ENCODE measurements around the gene PAFAH1B2. TPM values are rescaled to one million over a fixed set of nuclear protein-coding genes. Genes with fewer than 3 reads are reported as not detected.
A peak's percentile ranks its signal among the peaks of the same experiment; 100 is the strongest.

PAFAH1B2 gene
- 10 to 100 TPM; 54.5 to 66.4 TPM for total RNA-seq

GRCh38 chr11:117143871-117144476 is at the start of gene PAFAH1B2:
PAFAH1B2 (plus strand) TSS chr11:117144287; CDS start chr11:117152448, 8,161 bp downstream.
- Mint-ChIP-seq H3K4me3 (peak within 1 kb of the TSS; percentile 100), H3K4me1 (peaks cover 39% of the 10 kb centered on the region), H3K27ac (peak within 1 kb of the TSS; percentile 88), H3K36me3 (peaks cover 31% of the 10 kb centered on the region), H3K27me3 (peaks cover 24% of the 10 kb centered on the region), H3K9me3 (ENCODE audit: low read depth) (no peaks in the 10 kb centered on the region)
- peak; percentile 97 for DNase-seq
- peak; percentile 94 for ATAC-seq
- CTCF ChIA-PET: interaction anchor here (0.5 to 3.0 kb wide), 14 partner anchors 13 to 371 kb away, joined by 3 to 29 read pairs (median 4); partner anchors contain the start of genes APOA5, PCSK7, RNF214 and SIDT2

GRCh38 chr11:117094776-117095175 is 49.3 kb upstream of the PAFAH1B2 start:
- H3K4me1 Mint-ChIP-seq: peaks cover 74% of the 10 kb centered on the region
- H3K27me3 Mint-ChIP-seq: no peaks in the 10 kb centered on the region
- H3K36me3 Mint-ChIP-seq: peaks cover 23% of the 10 kb centered on the region
- H3K27ac Mint-ChIP-seq: peak overlapping the region; percentile 90
- CTCF ChIA-PET: interaction anchor here (0.7 to 2.6 kb wide), 9 partner anchors 11 to 307 kb away, joined by 3 to 9 read pairs (median 4); partner anchors contain the start of gene ZPR1
- peak overlapping the region; percentile 50 for H3K4me3 Mint-ChIP-seq
- H3K9me3 Mint-ChIP-seq (ENCODE audit: low read depth): peaks cover 4% of the 10 kb centered on the region
- DNase-seq (no peak), ATAC-seq (no peak)

- peak overlapping the region; percentile 86 for H3K4me3 Mint-ChIP-seq
- ATAC-seq (peak; percentile 3), DNase-seq (no peak)
- peak overlapping the region; percentile 90 for H3K27ac Mint-ChIP-seq
- H3K27me3 Mint-ChIP-seq: no peaks in the 10 kb centered on the region
- peaks cover 19% of the 10 kb centered on the region for H3K36me3 Mint-ChIP-seq
- H3K4me1 Mint-ChIP-seq: peaks cover 69% of the 10 kb centered on the region
- CTCF ChIA-PET: interaction anchor here (1.0 to 2.6 kb wide), 10 partner anchors 10 to 308 kb away, joined by 3 to 9 read pairs (median 4); partner anchors contain the start of genes PAFAH1B2 and ZPR1
- H3K9me3 Mint-ChIP-seq (ENCODE audit: low read depth): peaks cover 4% of the 10 kb centered on the region
These were observed 48.6 kb upstream of the PAFAH1B2 start for GRCh38 chr11:117095284-117096161.

- ATAC-seq (peak; percentile 8), DNase-seq (peak; percentile 57)
- peaks cover 4% of the 10 kb centered on the region for H3K9me3 Mint-ChIP-seq (ENCODE audit: low read depth)
- peaks cover 64% of the 10 kb centered on the region for H3K4me1 Mint-ChIP-seq
- no peaks in the 10 kb centered on the region for H3K27me3 Mint-ChIP-seq
- H3K27ac Mint-ChIP-seq: peak overlapping the region; percentile 90
- CTCF ChIA-PET: interaction anchor here (0.8 to 4.3 kb wide), 13 partner anchors 10 to 309 kb away, joined by 3 to 24 read pairs (median 4); partner anchors contain the start of genes APOA5, PAFAH1B2 and ZPR1
- H3K4me3 Mint-ChIP-seq: peak overlapping the region; percentile 86
- H3K36me3 Mint-ChIP-seq: peaks cover 17% of the 10 kb centered on the region
These were observed 47.7 kb upstream of the PAFAH1B2 start for GRCh38 chr11:117096201-117096991.

- H3K9me3 Mint-ChIP-seq (ENCODE audit: low read depth): peaks cover 3% of the 10 kb centered on the region
- H3K27ac Mint-ChIP-seq: peak overlapping the region; percentile 90
- peak overlapping the region; percentile 86 for H3K4me3 Mint-ChIP-seq
- no peaks in the 10 kb centered on the region for H3K27me3 Mint-ChIP-seq
- peaks cover 58% of the 10 kb centered on the region for H3K4me1 Mint-ChIP-seq
- CTCF ChIA-PET: interaction anchor here (0.8 to 4.3 kb wide), 12 partner anchors 9 to 305 kb away, joined by 3 to 24 read pairs (median 4); partner anchors contain the start of genes APOA5 and PAFAH1B2
- ATAC-seq (no peak), DNase-seq (no peak)
- H3K36me3 Mint-ChIP-seq: peaks cover 11% of the 10 kb centered on the region
These were observed 47.1 kb upstream of the PAFAH1B2 start for GRCh38 chr11:117097014-117097388.

GRCh38 chr11:117097389-117098268 is 46.5 kb upstream of the PAFAH1B2 start:
- DNase-seq: peak; percentile 51
- Mint-ChIP-seq H3K27me3 (no peaks in the 10 kb centered on the region), H3K4me1 (peaks cover 52% of the 10 kb centered on the region), H3K9me3 (ENCODE audit: low read depth) (no peaks in the 10 kb centered on the region), H3K27ac (peak overlapping the region; percentile 90), H3K36me3 (peaks cover 5% of the 10 kb centered on the region), H3K4me3 (peak overlapping the region; percentile 86)
- CTCF ChIA-PET: interaction anchor here (0.6 to 4.3 kb wide), 14 partner anchors 8 to 310 kb away, joined by 3 to 24 read pairs (median 4); partner anchors contain the start of genes APOA5, PAFAH1B2 and ZPR1
- peak; percentile 22 for ATAC-seq

- CTCF ChIA-PET: interaction anchor here (0.6 to 4.3 kb wide), 12 partner anchors 11 to 325 kb away, joined by 3 to 24 read pairs (median 4); partner anchors contain the start of genes APOA5, BUD13 and ZPR1
- H3K36me3 Mint-ChIP-seq: no peaks in the 10 kb centered on the region
- DNase-seq: peak; percentile 93
- no peaks in the 10 kb centered on the region for H3K27me3 Mint-ChIP-seq
- peak within 1 kb of the TSS; percentile 86 for H3K4me3 Mint-ChIP-seq
- no peaks in the 10 kb centered on the region for H3K9me3 Mint-ChIP-seq (ENCODE audit: low read depth)
- H3K4me1 Mint-ChIP-seq: peaks cover 43% of the 10 kb centered on the region
- ATAC-seq: peak; percentile 70
- H3K27ac Mint-ChIP-seq: peak within 1 kb of the TSS; percentile 90
These were observed 45.5 kb upstream of the PAFAH1B2 start, which contains the start of gene SIK3 for GRCh38 chr11:117098269-117099232. SIK3 (minus strand) TSS chr11:117098428; CDS start chr11:117098415, 13 bp downstream.

GRCh38 chr11:117099696-117100095 is 44.4 kb upstream of the PAFAH1B2 start:
- Mint-ChIP-seq H3K4me1 (peaks cover 33% of the 10 kb centered on the region), H3K9me3 (ENCODE audit: low read depth) (no peaks in the 10 kb centered on the region), H3K27me3 (no peaks in the 10 kb centered on the region), H3K36me3 (no peaks in the 10 kb centered on the region), H3K27ac (peak overlapping the region; percentile 33), H3K4me3 (peak overlapping the region; percentile 77)
- ATAC-seq (no peak), DNase-seq (no peak)
- CTCF ChIA-PET: interaction anchor here (0.8 to 4.3 kb wide), 6 partner anchors 9 to 312 kb away, joined by 4 to 24 read pairs (median 5); partner anchors contain the start of genes APOA5 and ZPR1

GRCh38 chr11:117100556-117100955 is 43.5 kb upstream of the PAFAH1B2 start:
- CTCF ChIA-PET: interaction anchor here (1.4 to 4.3 kb wide), 2 partner anchors 247 to 309 kb away, joined by 4 to 24 read pairs; partner anchors contain the start of gene APOA5
- no peaks in the 10 kb centered on the region for H3K27me3 Mint-ChIP-seq
- H3K9me3 Mint-ChIP-seq (ENCODE audit: low read depth): no peaks in the 10 kb centered on the region
- no peak for ATAC-seq
- no peak for DNase-seq
- H3K4me1 Mint-ChIP-seq: peaks cover 25% of the 10 kb centered on the region
- H3K4me3 Mint-ChIP-seq: no peak overlapping the region
- H3K27ac Mint-ChIP-seq: no peak overlapping the region
- no peaks in the 10 kb centered on the region for H3K36me3 Mint-ChIP-seq

GRCh38 chr11:117107701-117108590 is 36.1 kb upstream of the PAFAH1B2 start:
- DNase-seq (no peak), ATAC-seq (no peak)
- Mint-ChIP-seq H3K27ac (no peak overlapping the region), H3K27me3 (peaks cover 3% of the 10 kb centered on the region), H3K9me3 (ENCODE audit: low read depth) (no peaks in the 10 kb centered on the region), H3K36me3 (no peaks in the 10 kb centered on the region), H3K4me3 (no peak overlapping the region), H3K4me1 (peaks cover 6% of the 10 kb centered on the region)
- CTCF ChIA-PET: interaction anchor here (0.8 to 8.3 kb wide), 5 partner anchors 8 to 365 kb away, joined by 3 to 99 read pairs (median 7); partner anchors contain the start of genes APOA5 and ZPR1

Data from activated CD8-positive, alpha-beta memory T cell treated with anti-CD3 and anti-CD28 coated beads, Interleukin-2, amount 10 ng/mL, durations not matched to agents 7 days and 5 days (primary cell).